K562 treated with DMSO at 1 percent for 12 hours (cell line): ENCODE data around the gene CPZ. TPM values are rescaled to one million over a fixed set of nuclear protein-coding genes. Genes with fewer than 3 reads are reported as not detected.

Experiments
- total RNA-seq: library from RNA; unstranded; fragments of 300-600 nt; gene quantifications from 2 replicates; pipeline ENCODE4 v1.2.3, GENCODE V29; 2022; ENCODE audit not compliant: insufficient read depth

CPZ gene
- 76.6 and 100 TPM in 2 replicates for total RNA-seq

DNA sequence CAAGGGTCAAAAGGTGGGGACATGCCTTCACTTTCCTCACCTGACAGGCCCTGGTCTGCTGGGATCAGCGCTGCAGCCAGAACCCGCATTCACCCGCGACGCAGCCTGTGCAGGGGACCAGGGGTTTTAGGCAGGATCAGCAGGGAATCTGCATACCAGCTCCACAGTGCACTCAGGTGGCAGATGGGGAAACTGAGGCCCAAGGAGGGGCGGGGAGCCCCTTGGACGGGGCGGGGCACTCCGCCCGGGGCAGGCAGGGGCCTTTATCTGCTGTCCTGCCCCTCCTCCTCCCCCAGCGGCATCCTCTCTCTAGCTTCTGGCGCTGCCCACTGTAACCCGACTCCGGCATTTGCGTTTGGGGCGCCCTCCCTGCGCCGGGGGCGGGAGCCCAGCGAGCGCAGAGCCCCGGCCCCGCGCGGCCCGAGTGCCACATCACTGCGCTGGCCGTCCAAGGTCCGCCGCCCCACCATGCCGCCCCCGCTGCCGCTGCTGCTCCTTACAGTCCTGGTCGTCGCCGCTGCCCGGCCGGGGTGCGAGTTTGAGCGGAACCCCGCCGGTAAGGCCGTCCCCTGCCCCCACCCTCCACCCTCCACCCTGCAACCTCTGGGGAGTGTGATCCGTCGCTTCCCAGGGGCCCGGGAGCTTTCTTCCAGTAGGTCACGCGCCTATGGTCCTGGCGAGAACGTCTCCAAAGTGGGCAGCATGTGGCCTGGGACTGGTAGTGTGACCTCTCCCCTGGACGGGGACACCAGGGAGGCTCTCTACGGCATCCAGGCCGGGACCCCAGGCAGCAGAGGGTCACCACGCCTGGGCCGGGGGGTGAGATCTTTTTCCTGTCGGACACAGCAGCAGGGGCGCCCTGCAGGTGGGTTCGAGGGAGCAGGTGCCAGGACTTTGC lies at the start of gene CPZ:
Gene CPZ, plus strand, starts transcription at position 400 of the 898 bp plus-strand sequence. Its CDS starts 69 bp downstream, at position 469.

GRCh38 chr4:8580321-8581093 lies 12.1 kb upstream of the CPZ start, which contains the start of gene GPR78:
TSS of gene GPR78 (plus strand) at chr4:8580392. CDS start at chr4:8580983, 591 bp downstream.

Other genes with a start within 250 kb of the CPZ start
- 11.3 and 21.4 TPM in 2 replicates for gene ACOX3, start 152.0 kb upstream of the CPZ start, total RNA-seq
- gene TRMT44, start 152.0 kb upstream of the CPZ start, total RNA-seq = 12.8 and 13.8 TPM in 2 replicates
- 0.53 and 0.55 TPM in 2 replicates for gene GPR78, start 12.4 kb upstream of the CPZ start, total RNA-seq